ENCODE measurements around the gene GPRC5B.

DNA sequence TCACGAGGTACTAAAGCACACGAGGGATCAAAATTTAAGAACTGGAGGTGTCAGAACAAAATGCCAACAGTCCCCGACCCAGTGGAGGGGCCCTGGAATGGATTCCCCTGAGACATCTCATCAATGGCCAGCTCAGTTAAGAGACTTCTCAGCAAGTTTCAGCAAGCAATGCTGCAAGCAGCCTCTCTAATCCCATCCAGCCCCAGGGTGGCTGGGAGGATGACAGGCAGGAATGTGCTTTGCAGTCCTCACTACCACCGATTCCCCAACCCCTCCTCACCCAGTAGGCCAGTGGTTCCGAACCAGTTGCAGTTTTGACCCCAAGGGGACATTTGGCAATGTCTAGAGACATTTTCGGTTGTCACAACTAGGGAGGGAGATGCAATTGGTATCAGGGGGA lies 8.7 kb downstream of the GPRC5B start:
- TF ChIP-seq EZH2phosphoT487 (IDR thresholded peaks at IDR 0.05; ENCODE audit: low read length) (no peak), EZH2 (optimal IDR thresholded peaks at IDR 0.05; ENCODE audit: low read depth, low read length) (no peak)
- TF ChIP-seq, protein P1, sequence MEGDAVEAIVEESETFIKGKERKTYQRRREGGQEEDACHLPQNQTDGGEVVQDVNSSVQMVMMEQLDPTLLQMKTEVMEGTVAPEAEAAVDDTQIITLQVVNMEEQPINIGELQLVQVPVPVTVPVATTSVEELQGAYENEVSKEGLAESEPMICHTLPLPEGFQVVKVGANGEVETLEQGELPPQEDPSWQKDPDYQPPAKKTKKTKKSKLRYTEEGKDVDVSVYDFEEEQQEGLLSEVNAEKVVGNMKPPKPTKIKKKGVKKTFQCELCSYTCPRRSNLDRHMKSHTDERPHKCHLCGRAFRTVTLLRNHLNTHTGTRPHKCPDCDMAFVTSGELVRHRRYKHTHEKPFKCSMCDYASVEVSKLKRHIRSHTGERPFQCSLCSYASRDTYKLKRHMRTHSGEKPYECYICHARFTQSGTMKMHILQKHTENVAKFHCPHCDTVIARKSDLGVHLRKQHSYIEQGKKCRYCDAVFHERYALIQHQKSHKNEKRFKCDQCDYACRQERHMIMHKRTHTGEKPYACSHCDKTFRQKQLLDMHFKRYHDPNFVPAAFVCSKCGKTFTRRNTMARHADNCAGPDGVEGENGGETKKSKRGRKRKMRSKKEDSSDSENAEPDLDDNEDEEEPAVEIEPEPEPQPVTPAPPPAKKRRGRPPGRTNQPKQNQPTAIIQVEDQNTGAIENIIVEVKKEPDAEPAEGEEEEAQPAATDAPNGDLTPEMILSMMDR (IDR thresholded peaks at IDR 0.05; ENCODE audit: low read length) = no peak
